ENCODE data around the gene KCNIP3. TPM values are rescaled to one million over a fixed set of nuclear protein-coding genes. Genes with fewer than 3 reads are reported as not detected.

KCNIP3 gene
- total RNA-seq, 3 donors from 2014 or later: not detected

DNA sequence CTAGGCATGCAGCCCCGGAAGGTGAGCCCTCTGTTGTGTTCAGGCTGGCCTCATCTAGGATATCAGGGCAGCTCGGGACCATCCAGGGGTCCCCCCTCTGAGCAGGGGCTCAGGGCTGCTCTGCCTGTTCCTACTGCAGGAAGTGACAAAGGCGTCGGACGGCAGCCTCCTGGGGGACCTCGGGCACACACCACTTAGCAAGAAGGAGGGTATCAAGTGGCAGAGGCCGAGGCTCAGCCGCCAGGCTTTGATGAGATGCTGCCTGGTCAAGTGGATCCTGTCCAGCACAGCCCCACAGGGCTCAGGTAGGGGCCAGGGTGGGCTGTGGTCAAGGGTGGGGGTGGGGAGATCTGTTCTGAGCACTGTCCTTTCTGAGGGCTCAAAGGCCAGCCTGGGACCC is 13.1 kb downstream of the KCNIP3 start:
- DNase-seq (no peak), ATAC-seq (no peak)
- no peaks in the 10 kb centered on the region for H3K4me1 Mint-ChIP-seq (ENCODE audit: low read depth)
- H3K27me3 Mint-ChIP-seq (ENCODE audit: low read depth): peaks cover 5% of the 10 kb centered on the region
- H3K36me3 Mint-ChIP-seq (ENCODE audit: insufficient read depth): no peaks in the 10 kb centered on the region
- H3K9me3 Mint-ChIP-seq: no peaks in the 10 kb centered on the region
- H3K4me3 Mint-ChIP-seq: no peak overlapping the region

DNA sequence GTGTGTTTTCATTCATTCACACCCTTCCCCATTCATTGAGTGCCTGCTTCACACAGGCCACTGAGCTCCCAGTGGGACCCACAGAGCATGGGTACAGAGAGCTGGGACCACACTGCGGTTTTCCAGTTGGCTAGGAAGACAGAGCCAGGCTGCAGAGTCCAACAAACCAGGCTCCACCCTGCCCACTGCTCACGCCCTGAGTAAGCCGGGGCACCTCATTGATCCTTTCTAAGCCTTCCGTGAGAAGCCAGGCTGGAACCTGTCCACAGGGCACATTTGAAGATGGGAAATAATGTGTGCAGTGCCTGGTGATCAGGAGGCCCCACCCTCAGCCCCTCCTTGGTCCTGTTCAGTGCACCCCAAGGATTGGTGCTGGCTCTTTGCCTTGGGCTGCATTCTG is 13.5 kb downstream of the KCNIP3 start:
- Mint-ChIP-seq H3K36me3 (ENCODE audit: insufficient read depth) (no peaks in the 10 kb centered on the region), H3K9me3 (no peaks in the 10 kb centered on the region), H3K4me3 (no peak overlapping the region), H3K27me3 (ENCODE audit: low read depth) (peaks cover 5% of the 10 kb centered on the region), H3K4me1 (ENCODE audit: low read depth) (no peaks in the 10 kb centered on the region)
- DNase-seq (no peak), ATAC-seq (no peak)

DNA sequence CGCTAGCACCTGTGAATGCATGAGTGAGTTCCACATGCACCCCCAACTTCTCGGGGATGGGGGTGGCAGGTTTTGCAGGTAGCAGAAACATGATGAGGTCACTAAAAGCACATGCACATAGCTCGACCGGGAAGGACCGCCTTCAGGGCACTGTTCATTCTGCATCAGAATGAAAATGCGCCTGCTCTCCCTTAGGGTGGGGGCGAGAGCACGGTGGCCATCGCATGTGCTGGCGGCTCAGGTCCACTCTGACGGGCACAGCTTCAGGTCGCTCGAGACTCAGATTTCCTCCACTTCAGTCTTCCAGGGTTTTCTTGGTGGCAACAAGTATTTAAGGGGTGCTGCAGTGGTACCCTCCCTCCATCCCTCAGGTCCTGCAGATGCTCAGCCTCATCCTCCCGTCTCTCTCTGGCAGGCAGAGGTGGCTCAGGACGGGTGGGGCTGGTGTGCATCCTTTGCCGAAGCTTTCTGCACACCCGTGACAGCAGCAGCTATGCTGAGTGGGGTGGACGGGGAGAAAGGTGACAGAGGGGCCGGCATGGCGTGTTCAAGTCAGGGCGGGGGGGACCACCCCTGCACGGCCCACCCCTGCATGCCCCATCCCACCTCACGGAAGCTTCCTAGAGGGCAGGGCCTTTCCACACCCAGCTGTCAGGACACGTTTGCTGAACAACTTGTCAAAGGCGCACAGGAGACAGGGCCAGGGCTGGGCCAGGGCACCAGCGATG is 14.8 kb downstream of the KCNIP3 start:
- Mint-ChIP-seq H3K36me3 (ENCODE audit: insufficient read depth) (no peaks in the 10 kb centered on the region), H3K4me3 (no peak overlapping the region), H3K9me3 (no peaks in the 10 kb centered on the region), H3K27me3 (ENCODE audit: low read depth) (peaks cover 5% of the 10 kb centered on the region), H3K4me1 (ENCODE audit: low read depth) (no peaks in the 10 kb centered on the region)
- DNase-seq: no peak
- ATAC-seq: no peak

DNA sequence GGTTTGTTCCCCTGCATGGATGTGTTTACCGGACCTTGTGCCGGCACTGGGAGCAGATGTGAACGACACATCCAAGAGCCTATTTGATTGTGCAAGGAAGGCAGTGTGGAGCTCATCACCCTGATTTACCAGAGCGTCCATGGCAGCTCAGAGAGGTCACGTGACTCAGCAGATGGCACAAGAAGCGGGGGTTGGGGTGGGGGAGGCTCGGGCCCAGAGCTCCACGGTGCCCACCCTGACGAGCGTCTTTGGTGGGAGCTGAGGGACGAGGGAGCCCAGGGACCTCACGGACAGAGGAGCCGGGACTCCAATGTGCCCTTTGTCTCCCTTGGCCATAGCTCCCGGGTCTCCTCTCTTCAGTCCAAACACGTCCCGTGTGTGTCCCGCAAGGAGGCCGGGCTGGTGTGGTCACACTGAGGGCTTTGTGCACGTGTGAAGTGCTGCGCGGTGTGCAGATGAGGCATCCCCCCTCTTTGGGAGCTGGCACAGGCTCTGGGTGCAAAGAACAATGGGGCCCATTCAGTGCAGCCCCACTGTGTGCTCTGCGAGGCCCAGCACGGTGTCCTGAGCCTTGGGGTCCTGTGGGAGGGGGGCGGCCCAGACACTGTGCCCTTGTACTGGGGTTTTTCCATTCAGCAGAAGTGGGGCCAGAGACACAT is 15.5 kb downstream of the KCNIP3 start:
- Mint-ChIP-seq H3K9me3 (no peaks in the 10 kb centered on the region), H3K4me1 (ENCODE audit: low read depth) (no peaks in the 10 kb centered on the region)

DNA sequence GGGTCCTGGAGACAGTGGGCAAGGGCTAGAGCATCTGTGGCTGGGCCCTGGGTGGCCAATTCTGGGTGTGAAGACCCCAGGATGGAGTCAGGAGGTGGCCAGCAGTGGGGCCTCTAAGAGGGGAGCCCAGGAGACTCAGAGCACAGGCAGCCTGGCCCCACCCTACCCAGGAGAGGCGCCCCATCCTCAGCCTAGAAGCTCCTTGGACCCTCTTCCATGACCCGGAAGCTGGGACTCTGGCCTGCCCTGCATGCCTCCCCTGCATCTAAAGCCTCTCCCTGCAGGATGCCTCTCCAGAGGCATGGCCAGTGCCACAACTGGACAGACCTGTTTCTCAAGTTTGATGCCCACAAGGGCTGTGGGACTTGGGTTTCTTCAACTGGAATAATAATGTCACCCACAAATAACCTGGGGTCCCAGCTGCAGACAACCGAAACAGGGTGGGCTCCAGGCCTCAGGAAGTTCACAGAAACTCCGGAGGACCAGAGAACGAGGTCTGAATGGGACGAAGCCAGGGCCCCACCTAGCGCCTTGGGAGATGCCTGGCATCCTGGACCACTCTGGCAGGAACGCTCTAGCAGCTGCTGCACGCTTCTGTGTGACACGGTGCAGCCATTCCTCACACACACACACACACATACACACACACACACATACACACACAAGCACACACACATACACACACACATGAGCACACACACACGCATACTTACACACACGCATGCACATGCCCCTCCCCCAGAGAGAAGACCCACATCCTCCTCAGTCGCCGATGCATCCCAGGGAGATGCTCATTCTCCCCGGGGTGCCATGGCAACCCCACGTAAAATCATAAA is 16.4 kb downstream of the KCNIP3 start:
- DNase-seq (no peak), ATAC-seq (no peak)
- no peaks in the 10 kb centered on the region for H3K4me1 Mint-ChIP-seq (ENCODE audit: low read depth)
- peaks cover 5% of the 10 kb centered on the region for H3K27me3 Mint-ChIP-seq (ENCODE audit: low read depth)
- H3K4me3 Mint-ChIP-seq: no peak overlapping the region
- H3K36me3 Mint-ChIP-seq (ENCODE audit: insufficient read depth): no peaks in the 10 kb centered on the region
- H3K9me3 Mint-ChIP-seq: no peaks in the 10 kb centered on the region

More for the DNA sequence above, 15.5 kb downstream of the KCNIP3 start:
- Mint-ChIP-seq H3K4me3 (no peak overlapping the region), H3K36me3 (ENCODE audit: insufficient read depth) (no peaks in the 10 kb centered on the region), H3K27me3 (ENCODE audit: low read depth) (peaks cover 5% of the 10 kb centered on the region)
- DNase-seq (no peak), ATAC-seq (no peak)

DNA sequence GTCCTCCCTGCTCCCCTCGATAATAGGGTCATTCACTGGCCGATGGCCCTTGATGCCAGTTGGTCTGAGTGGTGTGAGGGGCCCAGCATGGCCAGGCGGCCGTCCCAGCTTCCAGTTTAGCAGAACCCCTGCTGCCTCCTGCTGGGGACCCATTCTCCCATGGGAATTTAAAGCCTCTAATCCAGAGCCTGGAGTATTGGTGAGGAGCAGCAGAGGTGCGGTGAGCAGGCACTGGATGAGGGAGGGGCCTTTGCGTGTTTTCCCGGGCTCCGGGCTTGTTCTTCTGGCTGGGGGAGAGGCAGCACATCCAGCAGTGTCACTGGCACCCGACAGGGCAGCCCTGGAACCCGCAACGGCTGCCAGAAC is 17.4 kb downstream of the KCNIP3 start:
- no peaks in the 10 kb centered on the region for H3K4me1 Mint-ChIP-seq (ENCODE audit: low read depth)
- H3K27me3 Mint-ChIP-seq (ENCODE audit: low read depth): peaks cover 5% of the 10 kb centered on the region
- DNase-seq (no peak), ATAC-seq (no peak)
- no peak overlapping the region for H3K4me3 Mint-ChIP-seq
- no peaks in the 10 kb centered on the region for H3K9me3 Mint-ChIP-seq
- no peaks in the 10 kb centered on the region for H3K36me3 Mint-ChIP-seq (ENCODE audit: insufficient read depth)

DNA sequence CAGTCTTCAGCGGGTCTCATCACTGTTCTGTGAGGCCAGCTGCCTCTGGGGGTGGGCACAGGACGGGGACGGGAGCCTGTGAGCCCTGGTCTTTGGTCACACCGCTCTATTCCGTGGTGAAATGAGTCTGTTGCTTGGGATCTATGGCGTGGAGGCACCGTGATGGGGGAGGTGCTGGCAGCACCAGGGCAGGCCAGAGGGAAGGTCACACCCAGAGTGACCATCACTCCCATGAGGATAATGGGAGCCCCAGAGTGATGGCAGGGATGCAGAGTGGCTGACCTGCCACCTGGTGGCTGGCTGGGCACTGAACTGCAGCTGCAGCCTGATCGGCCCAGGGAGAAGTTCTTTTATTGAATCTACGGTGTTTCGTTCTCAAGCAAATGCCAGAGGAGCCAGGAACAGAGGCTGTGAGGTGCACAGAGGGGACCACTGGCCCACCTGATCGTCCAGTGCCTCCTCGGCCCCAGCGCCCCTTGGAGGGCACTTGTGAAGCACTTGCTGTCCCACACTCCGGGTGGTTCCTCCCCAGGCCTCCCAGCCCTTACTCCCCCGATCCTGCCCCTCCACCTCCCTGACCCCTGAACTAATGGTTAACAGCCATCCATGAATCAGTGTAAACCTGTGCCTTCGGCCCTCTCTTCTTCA is 17.9 kb downstream of the KCNIP3 start:
- Mint-ChIP-seq H3K9me3 (no peaks in the 10 kb centered on the region), H3K4me3 (no peak overlapping the region), H3K4me1 (ENCODE audit: low read depth) (no peaks in the 10 kb centered on the region), H3K36me3 (ENCODE audit: insufficient read depth) (no peaks in the 10 kb centered on the region), H3K27me3 (ENCODE audit: low read depth) (peaks cover 5% of the 10 kb centered on the region)
- ATAC-seq (no peak), DNase-seq (no peak)

DNA sequence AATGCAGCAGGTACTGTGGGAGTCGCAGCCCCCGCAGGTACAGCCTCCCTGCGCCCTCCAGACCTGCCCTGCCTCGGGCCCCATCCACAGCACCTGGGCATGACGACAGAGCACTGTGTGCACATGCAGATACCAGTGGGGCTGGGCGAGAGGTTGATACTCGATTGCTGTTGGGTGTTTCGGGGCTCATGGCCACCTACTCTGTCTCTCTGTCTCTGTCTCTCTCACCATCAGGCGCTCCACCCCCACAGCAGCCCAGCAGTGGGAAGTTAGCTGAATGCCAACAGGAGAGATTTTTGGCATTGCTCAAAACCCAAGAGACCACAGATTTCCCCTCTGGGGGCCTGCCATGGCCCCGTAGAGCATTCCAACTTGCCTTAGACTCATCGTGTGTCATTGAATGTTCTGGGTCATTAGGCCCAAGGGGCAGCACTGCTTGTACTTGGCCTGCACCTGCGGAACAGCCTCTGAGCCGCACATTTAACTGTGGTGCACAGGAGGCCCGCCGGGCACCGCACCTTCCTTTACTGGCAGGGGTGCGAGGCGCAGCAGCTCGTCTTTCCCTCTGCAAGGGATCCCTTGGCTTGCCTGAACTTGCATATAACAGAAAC is 18.8 kb downstream of the KCNIP3 start:
- H3K4me3 Mint-ChIP-seq: no peak overlapping the region
- no peak for DNase-seq
- peaks cover 5% of the 10 kb centered on the region for H3K27me3 Mint-ChIP-seq (ENCODE audit: low read depth)
- no peaks in the 10 kb centered on the region for H3K9me3 Mint-ChIP-seq
- ATAC-seq: no peak
- H3K4me1 Mint-ChIP-seq (ENCODE audit: low read depth): no peaks in the 10 kb centered on the region
- H3K36me3 Mint-ChIP-seq (ENCODE audit: insufficient read depth): no peaks in the 10 kb centered on the region

DNA sequence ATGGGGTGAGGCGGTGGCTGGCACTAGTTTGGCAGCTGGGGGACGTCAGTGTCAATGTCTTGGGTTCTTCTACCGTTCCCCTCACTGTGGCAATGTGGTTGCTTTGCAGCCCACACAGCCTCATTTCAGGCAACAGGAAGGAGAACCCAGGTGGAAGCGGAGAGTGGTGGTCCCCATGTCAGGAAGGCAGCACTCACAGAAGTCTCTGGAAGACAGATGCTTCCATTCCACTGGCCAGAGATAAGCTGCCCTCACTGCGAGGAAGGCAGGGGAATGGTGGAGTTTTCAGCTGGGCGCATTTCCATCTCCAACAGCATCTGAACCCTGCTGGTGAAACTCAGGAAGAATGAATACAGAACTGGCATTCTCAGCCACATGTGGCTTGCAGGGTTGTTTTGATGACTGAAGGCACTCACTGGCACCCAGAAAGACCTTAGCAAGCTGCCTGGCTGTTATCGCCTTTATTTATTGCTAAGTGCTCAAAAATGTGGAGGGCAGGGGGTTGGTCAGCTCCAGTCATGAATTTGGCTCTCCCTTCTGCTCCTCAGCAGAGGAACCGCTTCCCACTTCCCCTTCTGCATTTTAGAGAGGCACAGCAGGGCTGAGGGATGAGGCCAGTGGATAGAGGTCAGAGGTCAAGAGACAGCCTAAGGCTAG is 19.4 kb downstream of the KCNIP3 start:
- no peak for ATAC-seq
- Mint-ChIP-seq H3K4me1 (ENCODE audit: low read depth) (no peaks in the 10 kb centered on the region), H3K9me3 (no peaks in the 10 kb centered on the region), H3K27me3 (ENCODE audit: low read depth) (peaks cover 5% of the 10 kb centered on the region), H3K4me3 (no peak overlapping the region), H3K36me3 (ENCODE audit: insufficient read depth) (no peaks in the 10 kb centered on the region)
- no peak for DNase-seq

DNA sequence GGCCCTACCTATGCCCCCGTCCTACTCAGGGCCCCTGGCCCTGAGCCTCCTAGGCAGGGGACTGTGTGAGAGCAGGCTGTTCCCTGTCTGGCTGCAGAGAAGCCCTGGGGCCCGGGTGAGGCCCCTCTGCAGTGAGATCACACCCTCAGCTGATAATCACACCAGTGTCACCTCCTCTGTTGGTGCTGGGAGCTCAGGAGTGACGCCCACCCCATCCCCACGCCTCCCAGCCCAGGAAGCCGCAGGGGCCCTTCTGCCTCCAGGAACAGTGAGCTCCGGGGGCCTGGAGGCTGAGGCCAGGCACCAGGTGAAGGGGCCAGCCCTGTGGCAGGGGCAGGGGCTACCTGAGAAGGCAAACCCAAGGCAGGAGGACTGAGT is 20.0 kb downstream of the KCNIP3 start:
- H3K9me3 Mint-ChIP-seq: no peaks in the 10 kb centered on the region

DNA sequence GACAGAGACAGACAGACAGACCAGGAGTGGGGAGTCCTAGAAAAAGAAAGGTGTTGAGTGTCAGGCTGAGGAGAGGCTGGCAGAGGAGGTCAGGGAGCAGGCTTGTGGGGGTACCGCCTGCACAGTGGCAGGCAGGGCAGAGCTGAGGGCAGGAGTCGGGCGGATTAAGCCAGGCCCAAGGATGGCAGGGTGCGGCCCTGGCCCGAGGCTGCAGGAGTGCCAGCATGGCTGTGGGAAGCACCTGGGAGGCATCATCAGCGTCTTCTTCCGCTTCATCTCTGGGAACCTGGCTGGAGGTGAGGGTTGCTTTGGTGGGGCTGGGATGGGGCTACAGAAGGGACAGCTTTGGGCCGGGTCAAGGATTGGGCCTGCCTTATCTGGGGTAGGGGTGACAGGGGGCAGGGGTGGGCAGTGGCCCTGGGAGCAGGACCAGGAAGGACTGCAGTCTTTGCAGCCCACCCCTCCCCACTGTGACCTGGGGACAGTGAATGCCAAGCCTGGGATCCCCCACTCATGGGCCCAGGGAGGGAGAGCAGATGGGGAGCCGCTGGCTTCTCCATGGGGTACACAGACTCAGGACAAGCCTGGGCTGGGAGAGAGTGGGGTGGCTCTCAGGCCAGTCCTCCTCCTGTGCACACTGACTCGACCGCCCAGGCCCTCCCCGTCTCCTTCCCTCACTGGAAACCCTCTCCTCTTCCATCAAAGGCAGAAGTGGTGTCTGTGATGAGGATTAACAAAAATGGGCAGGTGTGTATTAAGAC is 20.7 kb downstream of the KCNIP3 start:
- H3K4me1 Mint-ChIP-seq (ENCODE audit: low read depth): no peaks in the 10 kb centered on the region
- no peak for DNase-seq
- peaks cover 5% of the 10 kb centered on the region for H3K27me3 Mint-ChIP-seq (ENCODE audit: low read depth)
- ATAC-seq: no peak
- H3K4me3 Mint-ChIP-seq: no peak overlapping the region
- no peaks in the 10 kb centered on the region for H3K9me3 Mint-ChIP-seq
- no peaks in the 10 kb centered on the region for H3K36me3 Mint-ChIP-seq (ENCODE audit: insufficient read depth)

More for the DNA sequence above, 20.0 kb downstream of the KCNIP3 start:
- peaks cover 5% of the 10 kb centered on the region for H3K27me3 Mint-ChIP-seq (ENCODE audit: low read depth)
- no peak overlapping the region for H3K4me3 Mint-ChIP-seq
- no peak for DNase-seq
- H3K36me3 Mint-ChIP-seq (ENCODE audit: insufficient read depth): no peaks in the 10 kb centered on the region
- H3K4me1 Mint-ChIP-seq (ENCODE audit: low read depth): no peaks in the 10 kb centered on the region
- no peak for ATAC-seq

DNA sequence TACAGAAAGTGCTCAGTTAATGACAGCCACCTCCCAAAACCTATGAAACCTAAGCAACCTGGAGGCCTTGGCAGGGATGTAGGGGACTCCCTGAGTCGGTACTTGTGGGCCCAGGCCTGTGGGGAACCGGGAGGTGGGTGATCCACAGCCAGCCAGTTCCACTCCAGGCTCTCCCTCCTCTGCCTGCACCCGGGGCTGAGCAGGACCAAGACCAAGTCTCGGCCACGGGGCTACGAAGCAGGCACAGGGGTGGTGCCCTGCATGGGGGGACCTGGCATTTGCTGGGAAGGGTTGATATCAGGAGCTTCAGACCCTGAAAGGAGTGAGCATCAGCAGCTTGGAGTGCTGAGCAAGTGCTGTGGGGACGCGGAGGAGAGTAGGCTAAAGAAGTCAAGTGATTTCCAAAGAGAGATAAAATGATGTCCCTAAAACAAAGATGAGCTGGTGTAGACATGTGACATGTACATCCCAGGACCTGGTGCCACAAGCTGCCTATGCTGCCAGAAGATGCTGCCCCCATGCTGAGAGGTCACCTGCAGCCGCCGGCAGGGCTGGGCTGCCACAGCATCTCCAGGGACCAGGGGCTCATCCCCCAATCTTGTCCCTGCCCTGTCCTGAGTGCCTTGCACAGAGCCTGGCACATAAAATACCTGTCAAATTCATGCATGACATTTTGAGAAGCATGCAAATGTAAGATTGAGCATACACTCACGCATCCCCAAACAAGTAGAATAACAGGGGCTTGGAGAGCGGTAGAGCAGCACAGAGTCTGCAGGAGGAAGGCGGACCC is 21.5 kb downstream of the KCNIP3 start:
- DNase-seq (no peak), ATAC-seq (no peak)
- H3K36me3 Mint-ChIP-seq (ENCODE audit: insufficient read depth): no peaks in the 10 kb centered on the region
- H3K27me3 Mint-ChIP-seq (ENCODE audit: low read depth): peaks cover 5% of the 10 kb centered on the region
- no peaks in the 10 kb centered on the region for H3K4me1 Mint-ChIP-seq (ENCODE audit: low read depth)
- H3K9me3 Mint-ChIP-seq: no peaks in the 10 kb centered on the region
- no peak overlapping the region for H3K4me3 Mint-ChIP-seq
